ENCODE results near the gene DDX3X.

DNA sequence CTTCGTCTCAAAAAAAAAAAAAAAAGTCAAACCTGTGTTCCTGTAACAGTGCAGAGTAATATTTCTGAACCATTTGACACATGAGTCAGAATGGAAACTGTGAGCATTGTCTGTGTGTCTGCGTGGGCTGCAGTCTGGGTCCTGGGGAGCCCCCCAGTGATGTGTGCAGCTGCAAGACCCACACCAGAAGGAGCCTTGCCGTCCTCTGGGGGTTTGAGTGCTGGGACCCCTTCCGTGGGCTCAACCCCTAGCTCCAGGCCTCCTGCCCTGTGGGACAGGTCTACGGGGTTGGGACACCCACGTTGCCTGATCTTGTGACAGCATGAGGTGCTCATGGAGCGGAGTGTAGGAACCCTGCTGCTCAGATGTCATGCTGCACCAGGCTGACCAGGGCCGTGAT is 43.7 kb downstream of the DDX3X start:
- TF ChIP-seq, protein P1, sequence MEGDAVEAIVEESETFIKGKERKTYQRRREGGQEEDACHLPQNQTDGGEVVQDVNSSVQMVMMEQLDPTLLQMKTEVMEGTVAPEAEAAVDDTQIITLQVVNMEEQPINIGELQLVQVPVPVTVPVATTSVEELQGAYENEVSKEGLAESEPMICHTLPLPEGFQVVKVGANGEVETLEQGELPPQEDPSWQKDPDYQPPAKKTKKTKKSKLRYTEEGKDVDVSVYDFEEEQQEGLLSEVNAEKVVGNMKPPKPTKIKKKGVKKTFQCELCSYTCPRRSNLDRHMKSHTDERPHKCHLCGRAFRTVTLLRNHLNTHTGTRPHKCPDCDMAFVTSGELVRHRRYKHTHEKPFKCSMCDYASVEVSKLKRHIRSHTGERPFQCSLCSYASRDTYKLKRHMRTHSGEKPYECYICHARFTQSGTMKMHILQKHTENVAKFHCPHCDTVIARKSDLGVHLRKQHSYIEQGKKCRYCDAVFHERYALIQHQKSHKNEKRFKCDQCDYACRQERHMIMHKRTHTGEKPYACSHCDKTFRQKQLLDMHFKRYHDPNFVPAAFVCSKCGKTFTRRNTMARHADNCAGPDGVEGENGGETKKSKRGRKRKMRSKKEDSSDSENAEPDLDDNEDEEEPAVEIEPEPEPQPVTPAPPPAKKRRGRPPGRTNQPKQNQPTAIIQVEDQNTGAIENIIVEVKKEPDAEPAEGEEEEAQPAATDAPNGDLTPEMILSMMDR (IDR thresholded peaks at IDR 0.05; ENCODE audit: low read depth, low read length) = no peak
- TF ChIP-seq EZH2phosphoT487 (IDR thresholded peaks at IDR 0.05; ENCODE audit: low read depth) = no peak

Measured in OCI-LY3 (cell line).